HUES6 (cell line): Measurements from ENCODE around the gene ELP4.
"Not testable (repeated sequence)": the region's sequence is repeated elsewhere in the genome, so short reads cannot be mapped to it uniquely, and the experiment has no call there.

Experiments
- H3K27ac ChIP-seq: 2 replicates; pipeline ENCODE4 v1.7.0; 2013; ENCODE audit warnings: low read depth, mild to moderate bottlenecking, low read length, inconsistent platforms
- H3K27me3 ChIP-seq: 2 replicates; pipeline ENCODE4 v1.6.1; 2013; ENCODE audit warnings: low read length; ENCODE audit not compliant: control insufficient read depth, insufficient read depth
- H3K36me3 ChIP-seq: 2 replicates; pipeline ENCODE4 v1.6.1; 2013; ENCODE audit warnings: low read length; ENCODE audit not compliant: control insufficient read depth, insufficient read depth
- H3K4me1 ChIP-seq: 2 replicates; pipeline ENCODE4 v1.6.1; 2013; ENCODE audit warnings: low read length; ENCODE audit not compliant: control insufficient read depth, insufficient read depth
- H3K4me3 ChIP-seq: 2 replicates; pipeline ENCODE4 v1.5.1; 2013; ENCODE audit warnings: low read depth, low read length
- H3K9ac ChIP-seq: one replicate; pipeline ENCODE4 v1.6.1; 2013; ENCODE audit warnings: mild to moderate bottlenecking, low read length
- H3K9me3 ChIP-seq: 2 replicates; pipeline ENCODE4 v1.6.1; 2013; ENCODE audit warnings: low read depth, low read length; ENCODE audit not compliant: control insufficient read depth, insufficient read depth

The ELP4 gene

GRCh38 chr11:31740131-31740530 is 230.6 kb downstream of the ELP4 start:
- Histone ChIP-seq H3K4me1 (no peaks in the 10 kb centered on the region), H3K9ac (no peak overlapping the region), H3K4me3 (no peak overlapping the region), H3K36me3 (no peaks in the 10 kb centered on the region; the same call in 1 of the 2 replicates), H3K27ac (no peak overlapping the region), H3K27me3 (no peaks in the 10 kb centered on the region), H3K9me3 (peaks cover 8% of the 10 kb centered on the region)

DNA sequence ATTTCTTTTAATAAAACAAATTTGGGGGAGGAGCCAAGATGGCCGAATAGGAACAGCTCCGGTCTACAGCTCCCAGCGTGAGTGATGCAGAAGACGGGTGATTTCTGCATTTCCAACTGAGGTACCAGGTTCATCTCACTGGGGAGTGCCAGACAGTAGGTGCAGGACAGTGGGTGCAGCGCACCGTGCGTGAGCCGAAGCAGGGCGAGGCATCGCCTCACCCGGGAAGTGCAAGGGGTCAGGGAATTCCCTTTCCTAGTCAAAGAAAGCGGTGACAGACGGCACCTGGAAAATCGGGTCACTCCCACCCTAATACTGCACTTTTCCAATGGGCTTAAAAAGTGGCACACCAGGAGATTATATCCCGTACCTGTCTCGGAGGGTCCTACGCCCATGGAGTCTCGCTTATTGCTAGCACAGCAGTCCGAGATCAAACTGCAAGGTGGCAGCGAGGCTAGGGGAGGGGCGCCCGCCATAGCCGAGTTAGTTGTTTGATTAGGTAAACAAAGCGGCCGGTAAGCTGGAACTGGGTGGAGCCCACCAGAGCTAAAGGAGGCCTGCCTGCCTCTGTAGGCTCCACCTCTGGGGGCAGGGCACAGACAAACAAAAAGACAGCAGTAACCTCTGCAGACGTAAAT is 231.3 kb downstream of the ELP4 start:
- not testable (repeated sequence) for H3K36me3 ChIP-seq, H3K4me3 ChIP-seq, H3K27ac ChIP-seq, H3K27me3 ChIP-seq, H3K9ac ChIP-seq, H3K9me3 ChIP-seq, H3K4me1 ChIP-seq

- no peak overlapping the region for H3K9ac ChIP-seq
- H3K27me3 ChIP-seq, result no peaks in the 10 kb centered on the region
- no peaks in the 10 kb centered on the region for H3K9me3 ChIP-seq
- H3K4me1 ChIP-seq, result no peaks in the 10 kb centered on the region
- no peak overlapping the region for H3K4me3 ChIP-seq
- no peak overlapping the region for H3K27ac ChIP-seq
- no peaks in the 10 kb centered on the region for H3K36me3 ChIP-seq
Observed at GRCh38 chr11:31747581-31747980, 238.0 kb downstream of the ELP4 start.

DNA sequence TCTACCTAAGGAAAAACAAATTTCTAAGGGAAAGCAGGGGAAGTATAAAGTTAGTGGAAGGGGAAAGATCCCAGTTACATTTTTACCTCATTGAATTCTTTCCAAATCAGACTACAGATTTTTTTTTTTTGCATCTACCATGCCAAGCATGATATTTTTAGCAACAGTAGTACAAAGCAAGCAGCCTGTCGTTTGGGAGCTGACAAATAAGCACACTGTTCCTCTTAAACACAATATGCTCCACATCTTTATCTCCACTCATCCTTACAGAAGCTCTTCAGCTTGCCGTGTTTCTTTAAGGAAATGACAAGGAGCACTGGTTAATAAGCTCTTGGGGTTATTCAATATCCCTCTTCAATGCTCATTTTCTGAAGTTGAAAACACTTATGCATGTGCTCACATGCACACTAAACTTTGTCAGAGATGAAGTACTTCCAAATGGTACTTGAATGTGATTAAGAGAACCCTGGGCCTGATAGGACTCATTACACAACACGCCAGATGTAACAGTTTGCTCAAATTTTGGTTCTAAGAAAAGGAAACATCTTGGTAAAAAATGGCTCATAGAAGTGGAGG is 247.8 kb downstream of the ELP4 start:
- no peak overlapping the region for H3K4me3 ChIP-seq
- H3K27ac ChIP-seq, result no peak overlapping the region
- no peaks in the 10 kb centered on the region for H3K9me3 ChIP-seq
- H3K4me1 ChIP-seq, result no peaks in the 10 kb centered on the region
- H3K9ac ChIP-seq, result no peak overlapping the region
- H3K27me3 ChIP-seq, result no peaks in the 10 kb centered on the region
- H3K36me3 ChIP-seq, result no peaks in the 10 kb centered on the region

GRCh38 chr11:31761636-31762035 is 252.1 kb downstream of the ELP4 start:
- Histone ChIP-seq H3K27ac (no peak overlapping the region), H3K9me3 (no peaks in the 10 kb centered on the region), H3K27me3 (no peaks in the 10 kb centered on the region), H3K4me1 (no peaks in the 10 kb centered on the region), H3K4me3 (no peak overlapping the region), H3K9ac (no peak overlapping the region), H3K36me3 (no peaks in the 10 kb centered on the region)

- H3K36me3 ChIP-seq, result no peaks in the 10 kb centered on the region
- no peaks in the 10 kb centered on the region for H3K27me3 ChIP-seq
- H3K9ac ChIP-seq, result no peak overlapping the region
- no peaks in the 10 kb centered on the region for H3K4me1 ChIP-seq
- H3K4me3 ChIP-seq, result no peak overlapping the region
- no peaks in the 10 kb centered on the region for H3K9me3 ChIP-seq
- no peak overlapping the region for H3K27ac ChIP-seq
Observed at GRCh38 chr11:31763296-31763695, 253.7 kb downstream of the ELP4 start.

GRCh38 chr11:31764261-31764660 is 254.7 kb downstream of the ELP4 start:
- H3K27me3 ChIP-seq, result no peaks in the 10 kb centered on the region
- H3K9me3 ChIP-seq, result no peaks in the 10 kb centered on the region
- no peak overlapping the region for H3K9ac ChIP-seq
- no peak overlapping the region for H3K4me3 ChIP-seq
- 0 out of 2 replicates have a peak, but pooled peaks cover 6% of the 10 kb centered on the region for H3K4me1 ChIP-seq
- no peak overlapping the region for H3K27ac ChIP-seq
- H3K36me3 ChIP-seq, result no peaks in the 10 kb centered on the region

DNA sequence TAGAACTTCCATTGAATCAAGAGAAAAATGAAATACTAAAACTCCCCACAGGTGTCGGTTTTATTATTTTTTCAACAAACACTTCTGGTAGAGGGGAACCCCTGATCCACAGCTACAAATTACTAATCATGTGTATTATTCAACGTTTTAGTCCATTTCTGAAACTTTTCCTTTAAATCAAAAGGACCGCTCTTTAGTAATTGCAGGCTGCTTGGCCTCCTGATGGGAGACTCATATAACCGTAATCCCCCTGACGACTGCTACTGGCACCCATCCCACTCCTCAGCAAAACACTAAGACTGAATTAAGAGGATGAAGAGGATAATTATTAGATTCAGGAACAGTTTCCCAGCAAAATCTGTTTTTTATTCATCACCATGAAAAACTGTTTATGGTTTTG is 255.2 kb downstream of the ELP4 start:
- Histone ChIP-seq H3K4me1 (0 out of 2 replicates have a peak, but pooled peaks cover 6% of the 10 kb centered on the region), H3K36me3 (no peaks in the 10 kb centered on the region), H3K27me3 (no peaks in the 10 kb centered on the region), H3K9me3 (no peaks in the 10 kb centered on the region), H3K9ac (no peak overlapping the region), H3K4me3 (no peak overlapping the region), H3K27ac (no peak overlapping the region)

- H3K9me3 ChIP-seq, result no peaks in the 10 kb centered on the region
- H3K4me3 ChIP-seq, result no peak overlapping the region
- no peak overlapping the region for H3K27ac ChIP-seq
- no peaks in the 10 kb centered on the region for H3K27me3 ChIP-seq
- no peaks in the 10 kb centered on the region for H3K36me3 ChIP-seq
- H3K9ac ChIP-seq, result no peak overlapping the region
- 0 out of 2 replicates have a peak, but pooled peaks cover 6% of the 10 kb centered on the region for H3K4me1 ChIP-seq
Observed at GRCh38 chr11:31767066-31767465, 257.5 kb downstream of the ELP4 start.

DNA sequence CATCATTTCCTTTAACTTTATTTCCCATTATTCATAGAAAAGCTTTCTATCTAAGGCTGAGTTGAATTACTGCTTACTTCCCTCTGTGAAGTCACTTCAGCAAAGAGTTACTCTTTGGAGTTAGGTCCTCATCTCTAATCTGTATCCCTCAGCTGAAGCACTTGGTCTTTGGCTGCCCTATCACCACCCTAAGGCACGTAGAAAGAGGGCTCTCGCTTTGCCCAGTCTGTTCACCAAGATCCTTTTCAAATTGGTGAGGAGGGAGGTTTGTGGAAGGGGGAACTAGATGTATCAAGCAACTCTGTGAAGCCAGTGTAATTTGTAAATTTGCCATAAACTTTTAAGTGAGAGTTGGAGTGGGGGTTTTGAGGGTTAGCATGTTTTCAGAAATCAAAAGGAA is 258.1 kb downstream of the ELP4 start:
- Histone ChIP-seq H3K9ac (no peak overlapping the region), H3K4me1 (0 out of 2 replicates have a peak, but pooled peaks cover 6% of the 10 kb centered on the region), H3K4me3 (no peak overlapping the region)

GRCh38 chr11:31768749-31769640 is 259.4 kb downstream of the ELP4 start:
- H3K4me1 ChIP-seq, result 0 out of 2 replicates have a peak, but pooled peaks cover 6% of the 10 kb centered on the region
- no peaks in the 10 kb centered on the region for H3K36me3 ChIP-seq
- no peak overlapping the region for H3K4me3 ChIP-seq
- no peaks in the 10 kb centered on the region for H3K27me3 ChIP-seq
- H3K9ac ChIP-seq, result no peak overlapping the region
- H3K27ac ChIP-seq, result no peak overlapping the region
- no peaks in the 10 kb centered on the region for H3K9me3 ChIP-seq

More for the DNA sequence above, 258.1 kb downstream of the ELP4 start:
- H3K27ac ChIP-seq, result no peak overlapping the region
- H3K27me3 ChIP-seq, result no peaks in the 10 kb centered on the region
- no peaks in the 10 kb centered on the region for H3K9me3 ChIP-seq
- H3K36me3 ChIP-seq, result no peaks in the 10 kb centered on the region
